NB4 (cell line): ENCODE data around the gene ARHGAP45.

Source experiments
- DNase-seq: peaks from one replicate; pipeline ENCODE4 v3.0.0; 2010; ENCODE audit warnings: low read depth
- H3K4me3 ChIP-seq: one replicate; pipeline ENCODE4 v1.5.1; 2011; ENCODE audit warnings: mild to moderate bottlenecking, low read depth, low read length, moderate library complexity
- CTCF ChIP-seq: IDR thresholded peaks from one replicate; pipeline ENCODE4 v1.5.1; 2012; ENCODE audit warnings: low read depth, low read length
- MAX ChIP-seq: IDR thresholded peaks from 2 replicates; pipeline ENCODE4 v1.6.1; 2011; ENCODE audit warnings: low read depth, low read length
- MYC ChIP-seq: IDR thresholded peaks from 2 replicates; pipeline ENCODE4 v1.6.1; 2011; ENCODE audit warnings: low read depth, low read length
- POLR2A ChIP-seq: IDR thresholded peaks from 2 replicates; pipeline ENCODE4 v1.6.1; 2011; ENCODE audit warnings: mild to moderate bottlenecking; ENCODE audit not compliant: insufficient read length; ENCODE audit errors: extremely low read depth

The ARHGAP45 gene

GRCh38 chr19:1104311-1105007 lies 37.5 kb downstream of the ARHGAP45 start:
- DNase-seq, result peak; percentile 76
- peak overlapping the region; percentile 57 for H3K4me3 ChIP-seq
- TF ChIP-seq CTCF (no peak), MYC (no peak), MAX (no peak), POLR2A (no peak)

- DNase-seq, result peak; percentile 31
- TF ChIP-seq POLR2A (no peak), MAX (no peak), CTCF (no peak), MYC (no peak)
- H3K4me3 ChIP-seq, result peak overlapping the region; percentile 57
Measured at GRCh38 chr19:1105008-1105872, 38.3 kb downstream of the ARHGAP45 start.

GRCh38 chr19:1105873-1106840 lies 39.2 kb downstream of the ARHGAP45 start:
- no peak for DNase-seq
- no peak overlapping the region for H3K4me3 ChIP-seq
- TF ChIP-seq MYC, result no peak

GRCh38 chr19:1106841-1107660 lies 40.1 kb downstream of the ARHGAP45 start:
- H3K4me3 ChIP-seq, result no peak overlapping the region
- DNase-seq, result peak; percentile 37
- no peak for TF ChIP-seq CTCF

GRCh38 chr19:1107661-1108261 lies 40.8 kb downstream of the ARHGAP45 start:
- no peak for TF ChIP-seq POLR2A
- no peak for TF ChIP-seq MAX
- no peak for TF ChIP-seq CTCF
- TF ChIP-seq MYC, result no peak
- H3K4me3 ChIP-seq, result no peak overlapping the region
- DNase-seq, result no peak
